ENCODE measurements around the gene CFDP1.

GRCh38 chr16:75266738-75267630 is 166.3 kb downstream of the CFDP1 start:
- TF ChIP-seq CTCF (conservative IDR thresholded peaks at IDR 0.05) (no peak), EZH2 (IDR thresholded peaks at IDR 0.05; ENCODE audit: low read depth) (no peak)

Measured in PC-9 (cell line).